ENCODE measurements around the gene SH3PXD2B.

- TF ChIP-seq CTCF (IDR thresholded peaks at IDR 0.05; ENCODE audit: low read length): no peak
- no peak for TF ChIP-seq EZH2 (IDR thresholded peaks at IDR 0.05; ENCODE audit: borderline replicate concordance, low read length)
These were observed 32.1 kb downstream of the SH3PXD2B start for GRCh38 chr5:172422255-172422654.

All from OCI-LY1 (cell line).